ENCODE measurements around the gene EXOC4. TPM values are rescaled to one million over a fixed set of nuclear protein-coding genes. Genes with fewer than 3 reads are reported as not detected.

EXOC4 gene
- total RNA-seq, 1 donor from 2014 or later, result 99.2 TPM

GRCh38 chr7:133625046-133625445 lies 372.2 kb downstream of the EXOC4 start:
- DNase-seq (ENCODE audit: extremely low spot score in 2 of 2), result no peak
- no peaks in the 10 kb centered on the region for H3K27me3 ChIP-seq
- intact Hi-C loops (cut with DNase I), result no loop called here

GRCh38 chr7:133629701-133630100 lies 376.8 kb downstream of the EXOC4 start:
- no peaks in the 10 kb centered on the region for H3K9me3 ChIP-seq
- intact Hi-C loops (cut with DNase I), result no loop called here
- no peaks in the 10 kb centered on the region for H3K4me1 ChIP-seq
- no peak overlapping the region for H3K27ac ChIP-seq
- TF ChIP-seq POLR2A (IDR thresholded peaks at IDR 0.05), result no peak
- TF ChIP-seq POLR2AphosphoS5 (IDR thresholded peaks at IDR 0.05; ENCODE audit: insufficient read depth in 1 of 2, low read depth in 1 of 2), result no peak
- no peak for TF ChIP-seq CTCF (IDR thresholded peaks at IDR 0.05)
- H3K4me3 ChIP-seq, result no peak overlapping the region
- DNase-seq (ENCODE audit: extremely low spot score in 2 of 2), result no peak
- H3K36me3 ChIP-seq, result peaks cover 3 to 11% of the 10 kb centered on the region in 2 donors
- H3K27me3 ChIP-seq, result no peaks in the 10 kb centered on the region

More at GRCh38 chr7:133625046-133625445, 372.2 kb downstream of the EXOC4 start:
- H3K4me3 ChIP-seq, result no peak overlapping the region
- no peaks in the 10 kb centered on the region for H3K4me1 ChIP-seq
- peaks cover 0 to 4% of the 10 kb centered on the region in 2 donors for H3K36me3 ChIP-seq
- TF ChIP-seq POLR2AphosphoS5 (IDR thresholded peaks at IDR 0.05; ENCODE audit: insufficient read depth in 1 of 2, low read depth in 1 of 2), result no peak
- TF ChIP-seq CTCF (IDR thresholded peaks at IDR 0.05), result no peak
- no peak for TF ChIP-seq POLR2A (IDR thresholded peaks at IDR 0.05)
- H3K27ac ChIP-seq, result no peak overlapping the region
- no peaks in the 10 kb centered on the region for H3K9me3 ChIP-seq

- H3K9me3 ChIP-seq, result no peaks in the 10 kb centered on the region
- DNase-seq (ENCODE audit: extremely low spot score in 2 of 2), result no peak
- intact Hi-C loops (cut with DNase I), result no loop called here
- H3K27ac ChIP-seq, result no peak overlapping the region
- no peaks in the 10 kb centered on the region for H3K4me1 ChIP-seq
- TF ChIP-seq CTCF (IDR thresholded peaks at IDR 0.05), result no peak
- no peak for TF ChIP-seq POLR2A (IDR thresholded peaks at IDR 0.05)
- peak in 1 of 2 donors; percentile 80 for TF ChIP-seq POLR2AphosphoS5 (IDR thresholded peaks at IDR 0.05; ENCODE audit: insufficient read depth in 1 of 2, low read depth in 1 of 2)
- H3K4me3 ChIP-seq, result no peak overlapping the region
- peaks cover 3 to 11% of the 10 kb centered on the region in 2 donors for H3K36me3 ChIP-seq
- no peaks in the 10 kb centered on the region for H3K27me3 ChIP-seq
Measured at GRCh38 chr7:133633055-133633454, 380.2 kb downstream of the EXOC4 start.

DNA sequence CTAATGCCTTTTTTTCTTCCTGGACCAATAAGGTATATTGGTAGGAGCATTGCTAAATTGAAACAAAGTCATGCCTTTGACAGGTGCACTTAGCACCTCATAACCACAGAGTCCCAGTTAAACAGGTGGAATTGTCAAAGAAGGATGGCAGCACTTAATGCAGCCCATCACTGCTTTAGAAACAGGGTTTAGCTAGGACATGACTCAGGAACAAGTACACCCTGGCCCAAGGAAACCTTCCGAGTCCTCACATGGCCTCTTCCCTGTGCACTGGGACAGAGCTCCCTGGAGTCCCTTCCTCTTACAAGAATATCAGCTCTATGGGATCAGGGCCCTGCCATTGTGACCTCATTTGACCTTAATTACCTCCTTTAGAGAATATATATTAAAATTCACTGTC lies 382.7 kb downstream of the EXOC4 start:
- no peaks in the 10 kb centered on the region for H3K4me1 ChIP-seq
- no peak overlapping the region for H3K4me3 ChIP-seq
- intact Hi-C loops (cut with DNase I), result no loop called here
- H3K27me3 ChIP-seq, result no peaks in the 10 kb centered on the region
- H3K27ac ChIP-seq, result no peak overlapping the region
- peaks cover 1 to 3% of the 10 kb centered on the region in 2 donors for H3K36me3 ChIP-seq
- H3K9me3 ChIP-seq, result no peaks in the 10 kb centered on the region
- DNase-seq (ENCODE audit: extremely low spot score in 2 of 2), result no peak
- TF ChIP-seq POLR2AphosphoS5 (IDR thresholded peaks at IDR 0.05; ENCODE audit: insufficient read depth in 1 of 2, low read depth in 1 of 2) (no peak), CTCF (IDR thresholded peaks at IDR 0.05) (no peak), POLR2A (IDR thresholded peaks at IDR 0.05) (no peak)

DNA sequence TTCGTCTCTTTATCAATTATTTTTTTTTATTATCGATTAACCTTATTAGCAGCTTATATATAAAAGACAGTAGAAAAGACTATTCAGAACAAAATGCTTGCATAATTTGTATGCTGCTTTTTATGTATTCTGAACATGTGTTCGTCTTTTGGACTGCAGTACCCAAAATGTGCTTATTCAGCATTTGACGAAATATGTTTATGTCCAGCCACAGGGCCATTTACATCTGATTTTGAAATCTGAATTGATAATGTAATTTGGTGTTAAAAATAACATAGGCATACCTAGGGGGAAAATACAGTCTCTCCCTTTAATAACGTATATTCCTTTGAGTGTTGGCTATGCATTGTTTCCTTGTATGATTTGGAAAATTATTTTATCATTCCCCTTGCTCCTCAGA lies 386.0 kb downstream of the EXOC4 start:
- H3K4me1 ChIP-seq, result no peaks in the 10 kb centered on the region
- no peaks in the 10 kb centered on the region for H3K9me3 ChIP-seq
- H3K27ac ChIP-seq, result no peak overlapping the region
- H3K4me3 ChIP-seq, result no peak overlapping the region
- DNase-seq (ENCODE audit: extremely low spot score in 2 of 2), result no peak
- no peaks in the 10 kb centered on the region for H3K27me3 ChIP-seq
- H3K36me3 ChIP-seq, result no peaks in the 10 kb centered on the region
- intact Hi-C loops (cut with DNase I), result no loop called here
- TF ChIP-seq POLR2A (IDR thresholded peaks at IDR 0.05), result no peak
- no peak for TF ChIP-seq POLR2AphosphoS5 (IDR thresholded peaks at IDR 0.05; ENCODE audit: insufficient read depth in 1 of 2, low read depth in 1 of 2)
- no peak for TF ChIP-seq CTCF (IDR thresholded peaks at IDR 0.05)

All from vagina (tissue), 2 donors.